Epithelial cell of proximal tubule (primary cell): ENCODE measurements around the gene C1RL. TPM values are rescaled to one million over a fixed set of nuclear protein-coding genes. Genes with fewer than 3 reads are reported as not detected.

ENCODE experiments used
- DNase-seq: peaks from one replicate; pipeline ENCODE4 v3.0.0-alpha.2; 2011; ENCODE audit warnings: low read depth
- H3K4me3 ChIP-seq: 2 replicates; pipeline ENCODE4 v1.5.1; 2011; ENCODE audit warnings: low read depth, mild to moderate bottlenecking, low read length
- total RNA-seq: library from RNA; depleted of rRNA; stranded (reverse); fragments of >200 nt; gene quantifications from 2 replicates; pipeline ENCODE4 v1.2.3, GENCODE V29; 2015
- TF ChIP-seq, protein P1 (sequence below): conservative IDR thresholded peaks from 2 replicates; pipeline ENCODE4 v1.5.1; 2012; ENCODE audit warnings: low read depth, mild to moderate bottlenecking, low read length

C1RL gene
- total RNA-seq, 1 donor from 2014 or later = 11.2 TPM

- TF ChIP-seq, protein P1, sequence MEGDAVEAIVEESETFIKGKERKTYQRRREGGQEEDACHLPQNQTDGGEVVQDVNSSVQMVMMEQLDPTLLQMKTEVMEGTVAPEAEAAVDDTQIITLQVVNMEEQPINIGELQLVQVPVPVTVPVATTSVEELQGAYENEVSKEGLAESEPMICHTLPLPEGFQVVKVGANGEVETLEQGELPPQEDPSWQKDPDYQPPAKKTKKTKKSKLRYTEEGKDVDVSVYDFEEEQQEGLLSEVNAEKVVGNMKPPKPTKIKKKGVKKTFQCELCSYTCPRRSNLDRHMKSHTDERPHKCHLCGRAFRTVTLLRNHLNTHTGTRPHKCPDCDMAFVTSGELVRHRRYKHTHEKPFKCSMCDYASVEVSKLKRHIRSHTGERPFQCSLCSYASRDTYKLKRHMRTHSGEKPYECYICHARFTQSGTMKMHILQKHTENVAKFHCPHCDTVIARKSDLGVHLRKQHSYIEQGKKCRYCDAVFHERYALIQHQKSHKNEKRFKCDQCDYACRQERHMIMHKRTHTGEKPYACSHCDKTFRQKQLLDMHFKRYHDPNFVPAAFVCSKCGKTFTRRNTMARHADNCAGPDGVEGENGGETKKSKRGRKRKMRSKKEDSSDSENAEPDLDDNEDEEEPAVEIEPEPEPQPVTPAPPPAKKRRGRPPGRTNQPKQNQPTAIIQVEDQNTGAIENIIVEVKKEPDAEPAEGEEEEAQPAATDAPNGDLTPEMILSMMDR = peak; percentile 61
- no peak overlapping the region for H3K4me3 ChIP-seq
- DNase-seq = no peak
Observed at GRCh38 chr12:7144414-7145120, 35.6 kb upstream of the C1RL start.

DNA sequence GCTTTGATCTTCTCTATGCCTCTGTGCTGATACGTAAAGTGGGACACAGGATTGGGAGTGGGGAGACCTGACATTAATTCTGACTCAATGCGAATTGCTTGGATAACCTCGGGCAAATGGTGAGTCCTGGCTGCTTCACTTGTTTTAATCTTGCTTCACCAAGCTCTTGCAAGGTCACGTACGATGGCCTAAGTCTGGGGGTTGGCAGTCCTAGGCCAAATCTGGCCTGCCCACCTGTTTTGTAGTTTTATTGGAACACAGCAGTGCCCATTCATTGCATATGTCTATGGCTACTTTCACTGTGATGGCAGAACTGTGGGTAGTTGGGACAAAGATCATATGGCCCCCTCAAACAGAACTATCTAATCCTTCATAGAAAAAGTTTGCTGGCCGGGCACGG is 34.5 kb upstream of the C1RL start:
- TF ChIP-seq, protein P1 = no peak
- H3K4me3 ChIP-seq = no peak overlapping the region
- no peak for DNase-seq

DNA sequence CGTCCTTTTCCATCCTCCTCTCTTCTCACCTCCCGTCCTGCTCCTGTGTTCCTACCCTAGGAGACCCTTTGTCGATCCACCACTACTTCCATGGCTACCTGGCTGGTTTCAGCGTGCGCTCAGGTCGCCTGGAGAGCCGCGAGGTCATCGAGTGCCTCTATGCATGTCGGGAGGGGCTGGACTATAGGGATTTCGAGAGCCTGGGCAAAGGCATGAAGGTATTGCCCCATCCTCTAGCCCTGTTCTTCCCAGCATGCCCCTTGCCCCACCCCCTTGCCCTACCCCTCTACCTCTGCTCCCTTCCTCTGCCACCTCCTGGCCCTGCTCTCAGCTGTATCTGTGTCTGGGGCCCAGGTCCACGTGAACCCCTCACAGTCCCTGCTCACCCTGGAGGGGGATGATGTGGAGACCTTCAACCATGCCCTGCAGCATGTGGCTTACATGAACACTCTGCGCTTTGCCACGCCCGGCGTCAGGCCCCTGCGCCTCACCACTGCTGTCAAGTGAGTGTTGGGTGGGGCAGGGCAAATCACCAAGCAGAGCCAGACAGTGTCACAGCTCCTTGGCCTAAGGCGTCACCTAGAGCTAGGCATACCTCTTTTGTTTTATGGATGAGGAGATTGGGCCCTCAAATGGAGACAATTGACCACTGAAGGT is 33.9 kb upstream of the C1RL start:
- no peak for DNase-seq
- TF ChIP-seq, protein P1 = no peak
- no peak overlapping the region for H3K4me3 ChIP-seq

DNA sequence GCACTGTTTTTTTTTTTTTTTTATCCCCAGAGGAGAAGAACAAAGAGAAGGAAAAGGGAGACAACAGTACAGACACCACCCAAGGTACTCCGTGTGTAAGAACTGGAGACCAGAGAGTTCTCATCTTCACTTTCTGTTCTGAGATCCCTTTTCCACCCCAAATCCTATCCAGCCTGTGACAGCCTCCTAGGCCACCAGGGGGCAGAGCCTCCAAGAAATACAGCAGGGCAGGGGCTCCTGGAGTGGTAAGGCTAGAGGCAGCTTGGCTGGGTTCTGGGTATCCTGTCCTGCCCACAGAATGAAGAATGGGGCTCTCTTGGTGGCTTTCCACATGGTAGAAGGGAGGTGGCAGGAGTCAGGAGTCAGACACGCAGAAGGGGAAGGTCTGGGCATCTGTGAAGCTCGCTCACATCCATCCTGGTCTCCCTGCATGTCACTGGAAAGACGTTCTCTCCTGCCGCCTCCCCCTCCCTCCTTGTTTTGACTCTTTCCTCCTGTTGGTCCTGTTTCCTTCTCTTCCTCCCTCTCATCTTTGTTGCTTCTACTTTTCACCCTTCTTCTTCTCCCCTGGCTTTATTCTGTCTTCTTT is 33.1 kb upstream of the C1RL start:
- DNase-seq = no peak
- TF ChIP-seq, protein P1 = peak; percentile 86
- no peak overlapping the region for H3K4me3 ChIP-seq

GRCh38 chr12:7141351-7142005 is 32.5 kb upstream of the C1RL start:
- H3K4me3 ChIP-seq = no peak overlapping the region
- TF ChIP-seq, protein P1 = no peak
- no peak for DNase-seq

DNA sequence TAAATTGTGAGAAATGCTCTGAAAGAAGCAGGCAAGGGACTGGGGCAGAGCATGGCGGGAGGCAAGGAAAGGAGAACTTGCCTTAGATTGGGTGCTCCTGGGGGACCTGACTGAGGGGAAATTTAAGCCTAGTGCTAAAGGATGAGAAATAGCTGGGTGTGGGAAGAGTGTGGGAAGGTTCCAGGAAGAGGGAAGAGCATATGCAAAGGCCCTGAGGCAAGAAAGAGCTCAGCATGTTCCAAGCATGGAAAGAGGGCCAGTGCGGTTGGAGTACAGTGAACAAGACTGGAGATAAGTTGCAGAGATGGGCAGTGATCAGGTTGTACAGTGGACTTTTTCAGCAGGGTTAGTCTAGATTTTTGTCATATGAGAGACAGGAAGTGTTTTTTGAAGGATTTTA is 30.2 kb upstream of the C1RL start:
- TF ChIP-seq, protein P1 = no peak
- no peak overlapping the region for H3K4me3 ChIP-seq
- DNase-seq = no peak
